Right atrium auricular region (tissue), 2 donors: ENCODE data around the gene CUZD1. TPM values are rescaled to one million over a fixed set of nuclear protein-coding genes. Genes with fewer than 3 reads are reported as not detected.

Experiments used
- DNase-seq: peaks from one replicate; pipeline ENCODE4 v3.0.0-alpha.2; 2019; ENCODE audit warnings: low spot score
- H3K27ac ChIP-seq, 2 donors: fragments of 200-600 bp; sonication (generic); 1 replicate in 1 of 2; 2 replicates in 1 of 2; pipeline ENCODE4 v1.5.1; 2016 to 2019
- H3K27me3 ChIP-seq, 2 donors: fragments of 200-600 bp; sonication (generic); one replicate each; pipeline versions ENCODE4 v1.5.1 to v1.6.0; 2017 to 2019
- H3K36me3 ChIP-seq: fragments of 200-600 bp; sonication (generic); one replicate; pipeline ENCODE4 v1.5.1; 2016
- H3K4me1 ChIP-seq, 2 donors: fragments of 200-600 bp; sonication (generic); one replicate each; pipeline versions ENCODE4 v1.5.1 to v1.6.0; 2017 to 2019
- H3K4me3 ChIP-seq, 2 donors: fragments of 200-600 bp; sonication (generic); 1 replicate in 1 of 2; 2 replicates in 1 of 2; pipeline ENCODE4 v1.5.1; 2017 to 2019; ENCODE audit warnings: mild to moderate bottlenecking in 1 of 2, moderate library complexity in 1 of 2
- H3K9me3 ChIP-seq, 2 donors: fragments of 200-600 bp; sonication (generic); one replicate each; pipeline ENCODE4 v1.5.1; 2019
- CTCF ChIP-seq, 2 donors: fragments of 200-600 bp; sonication (generic); IDR thresholded peaks; one replicate each; pipeline ENCODE4 v1.5.1; 2019; ENCODE audit warnings: antibody characterized with exemption in 2 of 2
- total RNA-seq, 2 donors: library from RNA; depleted of rRNA; stranded (reverse); fragments of >200 nt; gene quantifications; one replicate each; pipeline ENCODE4 v1.1.0, GENCODE V29; 2016

Gene CUZD1
- total RNA-seq, 2 donors from 2014 or later, result 0.31 TPM; not detected in 1

DNA sequence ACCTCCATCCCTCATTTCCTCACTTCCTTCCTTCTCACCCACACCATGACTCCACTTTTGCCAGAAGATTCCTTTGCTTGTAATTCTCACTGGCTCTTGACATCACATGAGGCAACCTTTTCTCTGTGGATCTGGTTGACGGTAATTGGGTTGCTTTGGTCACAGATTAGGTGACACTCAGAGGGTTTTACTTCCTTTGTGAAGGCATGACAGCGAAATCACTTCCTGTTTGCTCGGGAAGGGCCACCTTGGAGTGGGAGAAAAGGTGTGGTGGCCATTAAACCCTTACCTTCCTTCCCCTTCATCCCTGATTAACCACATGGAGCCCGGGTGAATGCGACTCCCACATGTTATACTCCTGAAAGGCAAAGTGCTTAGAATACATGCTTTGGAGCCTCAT, 30.2 kb downstream of the CUZD1 start:
- Histone ChIP-seq H3K4me1 (no peaks in the 10 kb centered on the region), H3K36me3 (no peaks in the 10 kb centered on the region), H3K4me3 (no peak overlapping the region), H3K27me3 (peaks cover 0 to 7% of the 10 kb centered on the region in 2 donors), H3K9me3 (no peaks in the 10 kb centered on the region), H3K27ac (no peak overlapping the region)
- TF ChIP-seq CTCF (IDR thresholded peaks at IDR 0.05), result no peak
- no peak for DNase-seq

GRCh38 chr10:122814493-122814892, 31.2 kb downstream of the CUZD1 start:
- no peak for DNase-seq
- Histone ChIP-seq H3K27me3 (peaks cover 0 to 7% of the 10 kb centered on the region in 2 donors), H3K4me1 (no peaks in the 10 kb centered on the region), H3K36me3 (no peaks in the 10 kb centered on the region), H3K27ac (no peak overlapping the region), H3K4me3 (no peak overlapping the region), H3K9me3 (no peaks in the 10 kb centered on the region)
- TF ChIP-seq CTCF (IDR thresholded peaks at IDR 0.05), result no peak

DNA sequence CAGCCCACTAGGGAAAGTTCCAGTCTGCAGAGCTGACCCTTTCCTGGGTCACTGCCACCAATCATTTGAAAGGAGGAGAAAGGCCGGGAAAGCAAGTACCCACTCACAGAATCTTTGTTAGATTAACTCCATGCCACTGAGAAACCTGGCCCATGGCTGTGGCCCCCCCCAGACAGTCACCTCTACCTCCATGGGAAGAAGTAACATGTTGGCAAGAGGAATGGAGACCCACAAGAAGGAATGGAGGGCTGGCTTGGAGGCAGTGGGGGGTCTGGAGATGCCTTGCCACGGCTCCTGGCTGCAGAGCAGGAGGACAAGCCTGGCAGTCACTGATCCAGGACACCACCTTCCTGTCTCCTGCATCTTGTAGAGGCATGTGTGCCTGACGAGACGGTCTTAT, 32.9 kb downstream of the CUZD1 start:
- no peak for TF ChIP-seq CTCF (IDR thresholded peaks at IDR 0.05)
- Histone ChIP-seq H3K36me3 (no peaks in the 10 kb centered on the region), H3K9me3 (no peaks in the 10 kb centered on the region), H3K27ac (no peak overlapping the region), H3K4me1 (no peaks in the 10 kb centered on the region), H3K27me3 (no peaks in the 10 kb centered on the region), H3K4me3 (no peak overlapping the region)
- no peak for DNase-seq

DNA sequence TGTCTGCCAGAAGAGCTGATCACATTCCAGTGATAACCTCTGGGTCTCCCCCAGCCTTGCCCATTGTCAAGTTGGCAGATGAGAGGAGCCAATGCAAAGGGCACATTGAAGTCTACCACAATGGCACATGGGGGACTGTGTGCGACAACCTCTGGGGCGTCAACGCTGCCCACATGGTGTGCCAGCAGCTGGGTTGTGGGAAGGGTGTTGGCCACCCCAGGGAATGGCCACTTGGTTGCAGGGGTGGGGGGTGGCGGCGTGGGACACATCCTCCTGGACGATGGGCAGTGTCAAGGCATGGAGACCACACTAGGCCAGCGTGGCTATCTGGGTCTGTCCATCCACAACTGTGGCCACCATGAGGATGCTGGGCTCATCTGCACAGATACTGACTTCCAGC, 43.4 kb downstream of the CUZD1 start:
- no peaks in the 10 kb centered on the region for H3K9me3 ChIP-seq
- H3K4me3 ChIP-seq, result no peak overlapping the region
- no peaks in the 10 kb centered on the region for H3K36me3 ChIP-seq
- no peak overlapping the region for H3K27ac ChIP-seq
- H3K4me1 ChIP-seq, result no peaks in the 10 kb centered on the region
- H3K27me3 ChIP-seq, result no peaks in the 10 kb centered on the region
- no peak for TF ChIP-seq CTCF (IDR thresholded peaks at IDR 0.05)
- DNase-seq, result no peak

- Histone ChIP-seq H3K4me1 (no peaks in the 10 kb centered on the region), H3K36me3 (no peaks in the 10 kb centered on the region), H3K27ac (no peak overlapping the region), H3K4me3 (no peak overlapping the region), H3K9me3 (no peaks in the 10 kb centered on the region), H3K27me3 (no peaks in the 10 kb centered on the region)
- TF ChIP-seq CTCF (IDR thresholded peaks at IDR 0.05), result no peak
- DNase-seq, result no peak
These were observed 46.9 kb downstream of the CUZD1 start for GRCh38 chr10:122798704-122799231.

GRCh38 chr10:122796796-122797195, 48.9 kb downstream of the CUZD1 start:
- Histone ChIP-seq H3K4me1 (no peaks in the 10 kb centered on the region), H3K27me3 (no peaks in the 10 kb centered on the region), H3K9me3 (no peaks in the 10 kb centered on the region), H3K27ac (no peak overlapping the region), H3K36me3 (no peaks in the 10 kb centered on the region), H3K4me3 (no peak overlapping the region)
- no peak for TF ChIP-seq CTCF (IDR thresholded peaks at IDR 0.05)
- no peak for DNase-seq
